Stimulated activated CD8-positive, alpha-beta memory T cell treated with anti-CD3 and anti-CD28 coated beads, Interleukin-12 subunit alpha, Interleukin-12 subunit beta, amount 100 ng/mL, for 1 hour (primary cell): ENCODE data around the gene KDM5A.
"Not testable (repeated sequence)": the region's sequence is repeated elsewhere in the genome, so short reads cannot be mapped to it uniquely, and the experiment has no call there.

Source experiments
- DNase-seq: peaks from one replicate; pipeline ENCODE4 v3.0.0-alpha.2; 2020; ENCODE audit warnings: low read depth

KDM5A gene

DNA sequence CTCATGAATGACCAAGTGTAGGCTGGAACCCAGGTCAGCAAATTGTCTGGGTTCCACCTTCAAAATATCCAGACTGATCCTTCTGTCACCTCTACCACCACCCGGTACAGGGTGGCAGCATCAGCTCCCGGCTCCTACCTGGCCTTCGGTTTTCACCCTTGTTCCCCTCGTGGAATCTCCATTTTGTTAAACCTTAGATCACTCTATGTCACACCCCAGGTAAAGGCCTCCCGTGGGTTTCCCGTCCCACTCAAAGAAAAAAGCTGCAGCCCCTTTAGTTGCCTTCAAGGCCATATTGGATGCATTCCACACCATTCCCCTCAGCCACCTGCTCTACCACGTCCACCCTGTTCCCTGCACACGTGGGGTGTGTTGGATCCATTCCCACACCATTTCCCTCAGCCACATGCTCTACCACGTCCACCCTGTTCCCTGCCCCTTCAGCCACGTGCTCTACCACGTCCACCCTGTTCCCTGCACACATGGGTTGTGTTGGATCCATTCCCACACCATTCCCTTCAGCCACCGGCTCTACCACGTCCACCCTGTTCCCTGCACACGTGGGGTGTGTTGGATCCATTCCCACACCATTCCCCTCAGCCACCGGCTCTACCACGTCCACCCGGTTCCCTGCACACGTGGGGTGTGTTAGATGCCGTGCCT, 150.3 kb downstream of the KDM5A start:
- DNase-seq = no peak

DNA sequence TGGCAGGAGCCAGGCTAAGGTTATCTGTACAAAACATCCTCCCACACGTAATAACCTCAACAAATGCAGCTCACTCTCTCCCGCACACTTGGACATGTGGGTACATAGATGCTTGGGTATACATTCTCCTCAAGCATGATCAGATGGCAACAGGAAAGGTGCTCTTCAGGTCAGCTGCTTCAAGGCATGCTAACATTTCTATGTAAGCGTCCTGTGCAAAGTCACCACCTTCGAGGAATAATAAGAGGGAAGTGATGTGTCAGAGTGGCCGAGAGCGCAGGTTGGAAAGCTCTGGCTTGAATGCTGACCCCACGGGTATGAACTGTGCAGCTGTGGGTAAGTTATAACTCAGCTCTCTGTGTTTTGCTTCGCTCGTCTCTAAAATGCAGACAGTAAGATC, 151.0 kb downstream of the KDM5A start:
- DNase-seq = no peak

DNA sequence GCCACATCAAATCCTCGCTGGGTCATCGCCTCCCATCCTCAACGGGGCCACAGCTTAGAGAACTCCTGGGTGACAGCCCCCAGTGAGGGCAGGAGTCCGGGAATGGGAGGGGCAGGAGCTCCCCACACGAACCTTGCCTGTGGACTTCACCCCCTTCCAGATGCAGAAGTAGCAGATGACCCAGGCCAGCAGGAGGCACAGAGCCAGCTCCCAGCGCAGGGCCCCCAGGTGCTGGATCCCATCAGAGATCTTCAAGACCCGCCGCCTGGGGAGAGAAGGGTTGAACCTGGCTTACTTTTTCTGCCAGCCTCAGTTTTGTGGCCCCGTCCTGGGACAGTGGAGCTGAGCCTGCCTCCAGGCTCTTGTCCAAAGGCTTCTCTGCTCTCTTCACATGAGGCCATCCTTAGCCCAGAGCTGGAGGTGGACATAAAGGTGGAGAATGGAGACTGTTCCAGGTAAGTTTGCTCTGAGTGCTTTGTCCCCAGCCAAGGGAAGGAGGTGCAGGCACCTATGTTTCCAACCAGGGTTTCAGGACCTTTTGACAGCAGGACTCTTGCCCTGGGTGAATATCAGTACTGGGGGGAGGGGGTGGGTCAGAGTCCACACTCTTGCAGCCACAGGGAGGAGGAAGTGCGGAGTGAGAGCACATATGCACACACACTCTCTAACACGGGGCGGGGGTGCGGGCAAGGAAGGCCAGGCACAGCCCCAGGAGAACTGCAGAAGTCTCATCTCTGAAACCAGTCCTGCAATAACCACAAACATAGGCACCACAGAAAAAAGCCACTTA, 151.9 kb downstream of the KDM5A start:
- DNase-seq = no peak

DNA sequence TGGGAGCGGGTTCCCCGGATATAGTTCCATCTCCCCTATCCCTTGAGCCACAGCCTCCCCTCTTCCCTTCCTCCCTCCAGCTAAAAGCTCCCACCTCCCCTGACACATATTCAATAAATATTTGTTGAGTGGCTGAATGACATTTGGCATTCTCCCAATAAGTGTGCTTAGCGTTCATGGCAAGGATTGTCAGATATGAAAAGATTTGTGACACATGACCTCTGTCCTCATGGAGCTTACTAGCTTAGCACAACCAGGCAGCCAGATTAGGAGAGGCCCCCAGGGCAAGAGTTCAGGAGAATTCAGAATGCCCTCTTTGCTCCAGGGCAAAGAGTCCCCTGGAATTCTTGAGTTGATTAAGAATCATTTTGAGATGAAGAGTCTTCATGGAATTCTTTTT, 152.7 kb downstream of the KDM5A start:
- DNase-seq = no peak

DNA sequence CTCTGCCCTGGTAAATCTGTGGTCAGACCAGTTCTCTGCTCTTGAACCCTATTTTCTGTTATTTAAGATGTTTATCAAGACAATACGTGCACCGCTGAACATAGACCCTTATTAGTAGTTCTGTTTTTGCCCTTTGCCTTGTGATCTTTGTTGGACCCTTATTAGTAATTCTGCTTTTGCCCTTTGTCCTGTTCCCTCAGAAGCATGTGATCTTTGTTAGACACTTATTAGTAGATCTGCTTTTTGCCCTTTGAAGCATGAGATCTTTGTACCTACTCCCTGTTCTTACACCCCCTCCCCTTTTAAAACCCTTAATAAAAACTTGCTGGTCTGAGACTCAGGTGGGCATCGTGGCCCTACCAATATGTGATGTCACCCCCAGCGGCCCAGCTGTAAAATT, 153.2 kb downstream of the KDM5A start:
- DNase-seq = not testable (repeated sequence)

DNA sequence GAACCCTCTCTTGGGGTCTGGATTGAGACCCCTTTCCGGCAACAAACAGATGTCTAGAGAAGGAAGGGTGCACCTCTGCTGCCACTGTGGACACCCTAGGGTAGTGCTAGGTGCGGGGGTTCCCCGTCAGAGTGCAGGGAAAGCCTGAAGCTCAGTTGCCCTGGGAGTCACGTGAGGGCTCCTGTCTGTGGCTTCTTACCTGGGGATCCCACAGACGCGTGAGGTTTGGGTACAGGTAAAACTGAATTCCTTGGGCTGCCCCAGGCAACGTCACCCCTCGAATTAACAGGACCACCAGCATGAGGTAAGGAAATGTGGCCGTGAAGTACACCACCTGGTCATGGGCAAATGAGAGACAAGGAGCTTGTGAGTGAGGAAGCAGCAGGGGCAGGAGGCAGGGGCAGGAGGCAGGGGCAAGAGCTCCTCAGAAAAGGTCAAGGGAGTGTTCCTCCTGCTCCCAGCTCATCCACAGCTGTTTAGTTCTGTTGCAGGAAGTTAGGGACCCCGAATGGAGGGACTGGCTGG, 154.2 kb downstream of the KDM5A start:
- DNase-seq = no peak

DNA sequence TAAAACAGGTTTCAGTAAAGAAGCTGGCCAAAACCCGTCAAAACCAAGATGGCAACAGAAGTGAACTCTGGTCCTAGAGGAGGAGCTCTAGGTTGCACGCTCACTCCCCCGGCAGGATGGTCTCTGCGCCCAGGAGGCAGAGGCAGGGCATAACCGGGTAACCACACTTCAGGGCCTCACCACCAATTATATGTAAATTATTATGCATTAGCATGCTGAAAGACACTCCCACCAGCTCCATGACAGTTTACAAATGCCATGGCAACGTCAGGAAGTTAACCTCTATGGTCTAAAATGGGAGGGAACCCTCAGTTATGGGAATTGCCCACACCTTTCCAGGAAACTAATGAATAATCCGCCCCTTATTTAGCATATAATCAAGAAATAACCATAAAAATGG, 155.1 kb downstream of the KDM5A start:
- no peak for DNase-seq

DNA sequence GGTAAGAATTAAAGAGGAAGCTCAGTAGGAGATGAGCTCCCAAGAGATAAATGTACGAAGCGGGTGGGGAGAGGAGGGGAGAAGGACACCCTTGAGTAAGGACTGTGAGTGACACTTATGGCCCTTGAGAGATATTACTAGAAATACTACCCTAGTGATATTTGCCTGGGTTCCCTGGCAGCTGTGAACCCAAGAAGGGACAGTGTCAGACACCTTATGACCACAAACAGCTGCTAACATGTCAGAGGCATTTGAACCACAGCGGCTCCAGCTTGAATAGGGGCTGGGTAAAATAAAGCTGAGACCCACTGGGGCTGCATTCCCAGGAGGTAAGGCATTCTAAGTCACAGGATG, 155.5 kb downstream of the KDM5A start:
- DNase-seq = no peak

DNA sequence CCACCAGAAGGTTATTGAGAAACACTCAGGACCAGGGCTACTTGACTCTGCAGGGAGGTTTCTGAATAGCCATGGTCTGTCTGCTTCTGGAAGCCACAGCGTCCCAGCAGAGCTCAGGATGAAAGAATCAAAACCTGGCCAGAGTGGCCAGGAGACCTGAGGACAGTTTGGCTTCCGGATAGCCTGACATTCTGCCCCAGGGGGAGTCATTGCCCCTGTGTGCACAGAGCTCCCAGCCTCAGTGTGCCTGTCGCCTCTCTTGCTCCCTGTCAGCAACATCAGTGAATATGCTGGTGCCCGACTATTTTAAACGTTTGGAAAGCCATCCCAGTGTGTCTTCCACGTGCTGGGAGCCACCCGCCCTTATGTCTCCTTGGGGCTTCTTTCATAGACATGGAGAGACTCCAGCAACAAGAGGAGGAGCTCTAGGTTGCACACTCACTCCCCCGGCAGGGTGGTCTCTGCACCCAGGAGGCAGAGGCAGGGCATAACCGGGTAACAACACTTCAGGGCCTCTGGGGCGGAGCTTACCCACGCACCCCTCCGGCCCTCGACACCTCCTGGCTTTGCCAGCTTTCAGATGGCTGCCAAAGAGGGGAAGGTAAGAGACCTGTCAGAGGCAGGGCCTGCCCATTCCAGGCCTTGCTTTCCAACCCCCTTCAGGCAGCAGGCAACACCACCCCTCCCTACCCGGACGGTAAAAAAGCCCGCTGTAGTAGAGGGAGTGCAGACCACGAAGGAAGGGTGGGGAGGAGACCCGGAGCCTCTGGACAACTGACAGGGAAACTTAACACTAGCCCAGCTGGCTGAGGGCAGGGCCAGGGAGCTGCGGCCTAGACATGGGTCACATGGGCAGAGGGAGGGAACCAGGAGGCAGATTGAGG, 156.1 kb downstream of the KDM5A start:
- no peak for DNase-seq

DNA sequence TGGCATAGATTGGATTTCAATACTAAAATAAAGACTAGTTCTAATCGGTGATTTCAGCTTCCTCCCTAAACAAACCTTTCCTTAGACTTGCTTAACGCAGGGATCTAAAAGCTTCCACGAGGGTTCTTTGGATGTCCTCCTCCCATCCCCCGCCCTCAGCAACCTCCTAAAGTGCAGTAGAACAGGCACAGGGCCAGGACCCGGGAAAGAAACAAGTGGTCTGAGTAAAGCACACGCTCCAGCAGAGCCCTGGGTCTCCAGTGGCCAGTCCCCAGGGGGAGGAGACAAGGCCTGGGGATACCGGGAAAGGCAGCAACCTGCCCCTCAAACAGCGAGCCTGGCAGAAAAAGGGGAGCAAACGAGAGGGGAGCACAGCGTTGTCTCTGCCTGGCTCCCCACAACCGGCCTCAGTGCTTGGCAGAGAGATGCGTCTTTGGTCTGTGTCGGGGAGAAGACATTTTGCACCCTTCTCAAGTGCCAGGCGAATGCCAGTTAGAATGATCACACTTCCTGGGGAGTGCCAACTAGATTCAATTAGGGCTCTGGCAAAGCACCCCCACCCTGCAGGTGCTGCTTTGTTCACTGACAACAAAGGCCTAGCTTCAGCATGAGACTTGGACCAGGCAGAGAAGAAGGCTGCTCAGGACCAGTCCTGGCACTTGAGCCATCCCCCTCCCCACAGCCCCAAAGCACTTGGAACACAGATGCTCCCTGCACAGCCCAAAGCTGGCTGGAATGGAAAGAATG, 158.0 kb downstream of the KDM5A start:
- DNase-seq = no peak
